Measurements from ENCODE around the gene NOD1. TPM values are rescaled to one million over a fixed set of nuclear protein-coding genes. Genes with fewer than 3 reads are reported as not detected.
A peak's percentile ranks its signal among the peaks of the same experiment; 100 is the strongest.

The NOD1 gene
- total RNA-seq, 3 donors from 2014 or later = 13.2 to 14.4 (median 13.2) TPM

DNA sequence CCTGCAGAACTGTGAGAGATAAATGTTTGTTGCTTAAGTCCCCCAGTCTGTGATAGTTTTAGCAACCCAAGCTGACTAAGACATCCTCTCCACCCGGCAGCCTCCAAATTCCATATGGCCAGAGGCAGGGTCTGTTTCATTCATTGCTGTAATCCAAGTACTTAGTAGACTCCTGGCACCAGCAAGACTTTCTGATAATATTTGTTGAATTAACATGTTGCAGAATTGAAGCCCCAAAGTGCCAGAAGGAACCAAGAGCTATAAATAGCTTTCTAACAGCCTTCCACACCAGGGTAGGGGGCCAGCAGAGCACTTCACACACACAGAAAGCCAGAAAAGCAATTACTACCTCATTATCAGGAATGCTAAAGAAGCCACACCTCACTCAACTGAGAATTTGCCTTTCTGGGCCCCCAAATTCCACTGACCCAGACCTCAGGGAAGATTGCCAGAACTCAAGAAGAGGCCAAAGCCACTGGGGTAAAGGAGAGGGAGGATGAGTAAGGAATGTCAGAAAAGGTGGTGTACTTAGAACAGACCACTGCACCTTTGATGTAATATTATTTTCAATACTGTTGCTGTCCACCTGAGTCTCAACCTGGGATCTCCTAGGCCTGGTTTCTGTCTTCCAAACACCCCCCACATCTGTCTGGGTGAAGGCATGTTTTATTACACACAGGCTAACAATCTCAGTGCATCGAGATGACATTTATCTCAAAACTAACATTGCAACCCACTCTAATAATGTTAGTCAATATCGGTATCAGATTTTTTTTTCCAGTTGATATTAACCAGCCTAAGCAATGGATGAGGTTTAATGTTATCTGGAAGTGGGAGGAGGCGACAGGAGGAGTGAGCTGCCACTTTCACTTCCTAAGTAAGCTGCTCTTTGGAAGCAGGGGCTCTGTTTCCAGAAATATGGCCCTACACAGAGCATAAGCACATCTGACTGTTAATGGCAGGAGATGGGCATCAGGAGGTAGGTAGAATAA lies 5.5 kb downstream of the NOD1 start:
- Histone ChIP-seq H3K9me3 (no peaks in the 10 kb centered on the region), H3K36me3 (ENCODE audit: low read depth) (no peaks in the 10 kb centered on the region), H3K4me1 (ENCODE audit: low read depth) (peaks cover 38% of the 10 kb centered on the region), H3K4me3 (no peak overlapping the region)
- ATAC-seq (no peak), DNase-seq (no peak)
- no peak for TF ChIP-seq CTCF (IDR thresholded peaks at IDR 0.05)
- intact Hi-C loops (cut with DNase I, micrococcal nuclease) = no loop called here

GRCh38 chr7:30472081-30472783 lies 6.4 kb downstream of the NOD1 start:
- TF ChIP-seq CTCF (IDR thresholded peaks at IDR 0.05) = no peak
- intact Hi-C loops (cut with DNase I, micrococcal nuclease) = no loop called here
- no peaks in the 10 kb centered on the region for H3K9me3 ChIP-seq
- H3K36me3 ChIP-seq (ENCODE audit: low read depth) = no peaks in the 10 kb centered on the region
- H3K4me3 ChIP-seq = no peak overlapping the region
- ATAC-seq (no peak), DNase-seq (no peak)
- H3K4me1 ChIP-seq (ENCODE audit: low read depth) = peaks cover 30% of the 10 kb centered on the region

GRCh38 chr7:30471205-30471604 lies 7.4 kb downstream of the NOD1 start:
- Histone ChIP-seq H3K4me1 (ENCODE audit: low read depth) (peaks cover 19% of the 10 kb centered on the region), H3K36me3 (ENCODE audit: low read depth) (no peaks in the 10 kb centered on the region), H3K9me3 (no peaks in the 10 kb centered on the region), H3K4me3 (no peak overlapping the region)
- ATAC-seq (no peak), DNase-seq (no peak)
- intact Hi-C loops (cut with DNase I, micrococcal nuclease) = no loop called here
- TF ChIP-seq CTCF (IDR thresholded peaks at IDR 0.05) = no peak

DNA sequence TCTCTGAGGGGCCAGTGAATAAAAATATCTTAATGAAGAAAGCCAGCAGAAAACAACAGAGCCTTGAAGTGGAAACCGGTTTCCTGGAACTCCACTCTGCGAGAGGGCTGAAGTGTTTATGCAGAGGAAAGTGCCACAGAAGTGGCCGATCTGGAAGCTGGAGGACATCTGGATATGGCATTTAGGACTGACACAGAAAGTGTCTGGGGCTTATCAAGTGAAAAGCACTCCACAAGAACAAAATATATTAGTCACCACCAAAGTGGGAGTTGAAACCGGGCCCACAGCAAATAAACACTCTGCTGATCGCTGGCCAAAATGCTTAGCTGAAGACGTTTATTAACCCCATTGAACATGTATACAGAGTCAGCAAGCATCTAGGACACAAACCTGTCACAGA lies 7.8 kb downstream of the NOD1 start:
- peak in 2 of 3 donors; percentile 55 to 57 for DNase-seq
- no peak for TF ChIP-seq CTCF (IDR thresholded peaks at IDR 0.05)
- Histone ChIP-seq H3K4me3 (no peak overlapping the region), H3K4me1 (ENCODE audit: low read depth) (peaks cover 16% of the 10 kb centered on the region), H3K36me3 (ENCODE audit: low read depth) (no peaks in the 10 kb centered on the region), H3K9me3 (no peaks in the 10 kb centered on the region)
- peak; percentile 3 for ATAC-seq
- intact Hi-C loops (cut with DNase I, micrococcal nuclease) = no loop called here

DNA sequence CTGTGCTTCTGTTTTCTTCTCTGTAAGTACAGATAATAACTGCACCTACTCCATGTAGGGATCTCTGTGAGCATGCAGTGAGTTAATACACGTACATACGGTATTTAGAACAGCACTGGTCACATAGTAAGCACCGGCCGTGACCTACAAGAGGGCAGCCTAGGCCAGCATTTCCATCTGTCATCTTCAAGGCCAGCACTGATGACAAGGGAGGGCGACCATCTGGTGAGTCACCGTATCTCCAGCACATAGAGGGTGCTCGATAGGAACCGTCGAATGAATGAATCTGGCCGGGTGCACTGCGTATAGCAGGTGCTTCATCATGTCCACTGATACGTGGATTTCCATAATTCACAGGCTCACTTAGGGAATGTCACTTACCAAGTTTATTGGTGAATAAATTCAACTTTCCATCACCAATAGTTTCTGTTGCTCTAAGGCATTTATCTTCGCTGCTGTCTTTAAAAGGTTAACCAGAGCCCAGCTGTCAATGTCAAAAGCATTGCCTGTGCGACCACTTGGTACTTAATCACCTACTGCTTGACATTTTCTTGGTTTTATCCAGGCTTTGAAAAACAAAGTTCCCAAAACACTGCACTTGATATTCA lies 8.3 kb downstream of the NOD1 start:
- Histone ChIP-seq H3K36me3 (ENCODE audit: low read depth) (no peaks in the 10 kb centered on the region), H3K9me3 (no peaks in the 10 kb centered on the region), H3K4me1 (ENCODE audit: low read depth) (peaks cover 16% of the 10 kb centered on the region), H3K4me3 (no peak overlapping the region)
- intact Hi-C loops (cut with DNase I, micrococcal nuclease) = no loop called here
- no peak for DNase-seq
- TF ChIP-seq CTCF (IDR thresholded peaks at IDR 0.05) = no peak
- no peak for ATAC-seq
